Measurements from ENCODE around the gene IFITM5.

DNA sequence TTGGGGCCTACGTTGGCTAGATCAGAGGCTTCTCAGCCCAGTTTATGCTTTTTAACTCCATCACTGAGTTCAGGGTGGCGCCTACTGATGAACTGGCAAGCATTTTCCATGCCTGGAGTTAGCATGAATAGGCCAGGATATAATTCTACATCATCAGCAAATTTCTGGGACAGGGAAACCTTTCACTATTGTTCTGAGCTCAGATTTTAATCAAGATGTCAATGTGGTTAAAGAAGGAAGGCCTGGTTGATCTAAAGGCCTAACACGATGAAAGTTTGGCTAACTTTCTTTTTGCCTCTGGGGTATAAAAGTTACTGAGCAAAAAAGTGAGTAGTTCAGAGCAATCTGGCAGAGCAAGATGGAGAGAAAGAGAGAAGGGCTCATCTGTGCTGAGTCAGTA lies 43.0 kb upstream of the IFITM5 start:
- TF ChIP-seq CTCF (IDR thresholded peaks at IDR 0.05; ENCODE audit: poor library complexity) (no peak), EZH2 (IDR thresholded peaks at IDR 0.05; ENCODE audit: borderline replicate concordance) (no peak), EZH2phosphoT487 (IDR thresholded peaks at IDR 0.05; ENCODE audit: low read depth, severe bottlenecking, unreplicated experiment) (no peak)
